ENCODE data around the gene TBCC. TPM values are rescaled to one million over a fixed set of nuclear protein-coding genes. Genes with fewer than 3 reads are reported as not detected.

Gene TBCC, protein sequence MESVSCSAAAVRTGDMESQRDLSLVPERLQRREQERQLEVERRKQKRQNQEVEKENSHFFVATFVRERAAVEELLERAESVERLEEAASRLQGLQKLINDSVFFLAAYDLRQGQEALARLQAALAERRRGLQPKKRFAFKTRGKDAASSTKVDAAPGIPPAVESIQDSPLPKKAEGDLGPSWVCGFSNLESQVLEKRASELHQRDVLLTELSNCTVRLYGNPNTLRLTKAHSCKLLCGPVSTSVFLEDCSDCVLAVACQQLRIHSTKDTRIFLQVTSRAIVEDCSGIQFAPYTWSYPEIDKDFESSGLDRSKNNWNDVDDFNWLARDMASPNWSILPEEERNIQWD
- total RNA-seq: 30.2 and 38.8 TPM in 2 replicates

DNA sequence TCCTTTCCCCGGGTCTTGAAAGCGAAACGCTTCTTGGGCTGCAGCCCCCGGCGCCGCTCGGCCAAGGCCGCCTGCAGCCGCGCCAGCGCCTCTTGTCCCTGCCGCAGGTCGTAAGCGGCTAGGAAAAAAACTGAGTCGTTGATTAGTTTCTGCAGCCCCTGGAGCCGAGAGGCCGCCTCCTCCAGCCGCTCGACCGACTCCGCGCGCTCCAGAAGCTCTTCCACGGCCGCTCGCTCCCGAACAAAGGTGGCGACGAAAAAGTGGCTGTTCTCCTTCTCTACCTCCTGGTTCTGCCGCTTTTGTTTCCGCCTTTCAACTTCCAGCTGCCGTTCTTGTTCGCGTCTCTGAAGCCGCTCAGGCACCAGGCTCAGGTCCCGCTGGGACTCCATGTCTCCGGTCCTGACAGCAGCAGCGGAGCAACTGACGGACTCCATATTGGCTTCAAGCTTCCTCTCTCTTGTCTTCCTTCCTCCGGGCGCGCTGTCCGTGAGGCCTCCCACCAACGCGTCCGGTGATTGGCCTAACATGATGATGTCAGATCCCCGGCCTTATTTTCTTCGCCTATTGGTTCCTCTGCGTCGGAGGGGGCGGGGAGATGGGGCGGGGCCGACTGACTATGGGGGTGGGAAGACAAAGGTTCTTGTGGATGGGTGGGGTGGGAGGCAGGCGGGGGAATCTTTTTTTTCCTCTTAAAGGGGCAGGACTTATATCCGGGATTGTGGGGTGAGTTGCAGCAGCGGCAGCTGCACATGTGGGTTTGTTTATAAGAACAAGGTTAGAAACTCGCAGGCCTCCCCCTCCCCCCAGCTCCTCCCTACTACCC lies at the start of gene TBCC:
TBCC (minus strand) TSS at position 464 of the 823 bp plus-strand sequence; CDS start at position 434, 30 bp downstream.

DNA sequence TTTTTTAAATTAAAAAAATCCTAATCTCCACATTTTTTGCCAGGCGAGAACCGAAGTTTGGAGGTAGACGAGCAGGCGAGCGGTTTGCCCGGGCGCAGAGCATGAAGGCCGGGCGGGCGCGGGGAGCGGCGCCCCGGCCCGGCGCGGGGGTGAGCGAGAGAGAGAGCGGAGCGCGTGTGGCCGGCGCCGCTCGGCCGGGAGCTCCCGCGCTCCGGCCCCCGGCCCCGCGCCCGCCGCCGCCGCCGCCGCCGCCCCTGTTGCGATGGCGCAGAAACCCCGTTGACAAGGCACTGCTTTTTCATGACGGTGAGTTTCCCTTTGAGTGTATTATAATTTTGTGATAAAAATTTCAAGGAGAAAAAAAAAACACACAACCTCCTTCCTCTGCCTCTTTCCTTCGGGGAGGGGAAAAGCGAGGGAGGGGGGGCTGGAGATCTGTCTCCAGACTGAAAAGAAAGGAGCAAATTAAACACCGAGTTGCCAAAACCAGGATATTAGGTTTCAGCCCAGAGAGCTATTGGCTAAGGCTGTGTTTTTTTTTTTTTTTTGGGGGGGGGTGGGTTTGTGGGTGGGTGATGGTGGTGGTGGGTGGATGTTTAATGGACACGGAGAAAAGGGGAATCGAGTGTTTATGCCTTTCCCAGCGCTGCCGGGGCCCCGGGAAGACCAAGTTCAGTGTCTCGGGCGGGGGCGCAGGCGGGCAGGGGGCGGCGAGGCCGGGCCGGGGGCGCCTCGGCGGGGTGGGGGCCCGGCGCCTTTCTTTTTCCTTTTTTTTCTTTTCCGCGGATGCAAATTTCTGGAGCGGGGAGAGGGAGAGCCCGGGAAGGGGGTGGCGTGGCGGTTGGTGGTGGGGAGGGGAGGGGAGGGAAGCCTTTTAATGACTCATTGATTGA lies 36.1 kb upstream of the TBCC start, which contains the start of gene BICRAL:
BICRAL (plus strand) TSS at position 257 of the 893 bp plus-strand sequence. CDS start 39,971 bp downstream, outside the sequence.

DNA sequence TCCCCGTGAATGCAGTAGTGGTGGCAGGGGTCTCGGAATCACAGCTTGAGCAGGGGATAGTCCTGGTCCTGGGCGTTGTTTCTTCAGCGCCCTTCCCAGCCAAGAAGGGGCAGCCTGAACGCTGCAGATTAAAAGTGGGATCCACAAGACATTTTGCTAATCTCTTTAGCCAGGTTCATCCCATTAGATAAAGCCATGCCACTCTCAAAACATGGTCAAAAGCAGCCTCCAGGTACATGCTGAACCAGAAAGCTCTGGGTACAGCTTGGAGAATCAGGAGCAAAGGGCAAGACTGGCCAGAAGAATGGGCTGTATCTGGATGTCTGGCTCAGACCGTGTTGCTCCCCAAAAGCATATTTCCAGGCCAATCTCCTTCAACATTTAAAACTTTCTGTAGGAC lies 23.4 kb downstream of the TBCC start, which contains the start of gene PRPH2:
PRPH2 (minus strand) TSS at position 101 of the 400 bp plus-strand sequence. CDS start 263 bp downstream, outside the sequence.

Other genes with a start within 250 kb of the TBCC start
- 35.8 and 43.7 TPM in 2 replicates for gene UBR2, start 182.1 kb downstream of the TBCC start, total RNA-seq
- 2.5 and 2.6 TPM in 2 replicates for gene PRPH2, start 23.5 kb downstream of the TBCC start, total RNA-seq
- gene BICRAL, start 35.9 kb upstream of the TBCC start, total RNA-seq: 14.1 and 15.2 TPM in 2 replicates
- gene RPL7L1, start 133.5 kb upstream of the TBCC start, total RNA-seq: 120 and 123 TPM in 2 replicates
- not detected in 2 replicates for gene PTCRA, start 169.9 kb upstream of the TBCC start, total RNA-seq
- gene CNPY3, start 183.4 kb upstream of the TBCC start, total RNA-seq: 23.7 and 27.3 TPM in 2 replicates
- gene GNMT, start 214.7 kb upstream of the TBCC start, total RNA-seq: 0.11 TPM in 1 of 2 replicates, not detected in the other
- 21.4 and 34.2 TPM in 2 replicates for gene PEX6, start 233.1 kb upstream of the TBCC start, total RNA-seq
- 40.2 and 42.3 TPM in 2 replicates for gene PPP2R5D, start 238.5 kb upstream of the TBCC start, total RNA-seq

All from articular chondrocyte of knee joint (primary cell).